Camera-type eye (tissue), 1 donor: Measurements from ENCODE around the gene RAB4A. TPM values are rescaled to one million over a fixed set of nuclear protein-coding genes. Genes with fewer than 3 reads are reported as not detected.

Source experiments
- total RNA-seq: library from RNA; depleted of rRNA; stranded (reverse); fragments of >200 nt; gene quantifications from one replicate; pipeline ENCODE4 v1.2.3, GENCODE V29; 2014

Gene RAB4A, protein sequence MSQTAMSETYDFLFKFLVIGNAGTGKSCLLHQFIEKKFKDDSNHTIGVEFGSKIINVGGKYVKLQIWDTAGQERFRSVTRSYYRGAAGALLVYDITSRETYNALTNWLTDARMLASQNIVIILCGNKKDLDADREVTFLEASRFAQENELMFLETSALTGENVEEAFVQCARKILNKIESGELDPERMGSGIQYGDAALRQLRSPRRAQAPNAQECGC
- 49.1 TPM for total RNA-seq

DNA sequence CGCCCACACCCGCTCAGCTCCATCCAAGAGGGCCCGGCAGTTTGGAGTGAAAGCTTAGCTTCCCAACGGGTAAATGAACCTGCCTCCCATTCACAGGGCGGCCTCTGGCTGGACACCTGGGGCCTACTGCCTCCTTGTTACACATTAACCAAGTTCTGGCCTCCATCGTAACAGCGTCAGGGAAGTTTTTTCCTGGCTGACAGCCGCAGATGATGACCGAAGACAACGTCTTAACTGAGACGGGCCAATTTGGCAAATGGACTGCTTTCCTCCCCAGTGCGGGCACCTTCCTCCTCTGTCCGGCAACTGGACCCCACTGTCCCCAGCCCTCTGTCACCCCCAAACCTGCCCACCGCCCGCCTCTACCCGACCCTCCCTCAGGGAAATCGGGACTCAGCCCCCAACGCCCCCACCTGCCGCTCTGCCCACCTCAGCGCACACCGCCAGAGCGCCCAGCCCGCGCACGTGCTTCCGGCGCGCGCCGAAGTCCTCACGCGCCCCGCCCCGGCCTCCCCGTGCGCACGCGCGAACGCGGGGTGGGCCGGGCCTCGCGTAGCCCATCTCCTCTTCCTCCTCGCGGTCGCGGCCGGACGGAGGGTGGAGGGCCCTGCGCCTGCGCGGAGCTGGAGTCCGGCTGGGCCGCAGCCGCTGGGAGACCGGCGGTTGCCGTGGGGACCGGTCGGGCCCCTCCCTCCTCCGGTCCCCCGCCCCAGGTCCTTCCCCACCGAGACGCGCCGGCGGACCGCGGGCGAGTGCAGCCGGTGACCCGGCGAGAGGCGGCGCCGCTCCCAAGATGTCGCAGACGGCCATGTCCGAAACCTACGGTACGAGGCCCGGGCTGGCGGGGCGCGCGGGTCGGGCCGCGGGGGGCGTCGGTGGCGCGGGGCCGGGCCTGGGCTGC is at the start of gene RAB4A:
TSS of gene RAB4A (plus strand) at position 565 of the 901 bp plus-strand sequence. CDS start at position 794, 229 bp downstream.

DNA sequence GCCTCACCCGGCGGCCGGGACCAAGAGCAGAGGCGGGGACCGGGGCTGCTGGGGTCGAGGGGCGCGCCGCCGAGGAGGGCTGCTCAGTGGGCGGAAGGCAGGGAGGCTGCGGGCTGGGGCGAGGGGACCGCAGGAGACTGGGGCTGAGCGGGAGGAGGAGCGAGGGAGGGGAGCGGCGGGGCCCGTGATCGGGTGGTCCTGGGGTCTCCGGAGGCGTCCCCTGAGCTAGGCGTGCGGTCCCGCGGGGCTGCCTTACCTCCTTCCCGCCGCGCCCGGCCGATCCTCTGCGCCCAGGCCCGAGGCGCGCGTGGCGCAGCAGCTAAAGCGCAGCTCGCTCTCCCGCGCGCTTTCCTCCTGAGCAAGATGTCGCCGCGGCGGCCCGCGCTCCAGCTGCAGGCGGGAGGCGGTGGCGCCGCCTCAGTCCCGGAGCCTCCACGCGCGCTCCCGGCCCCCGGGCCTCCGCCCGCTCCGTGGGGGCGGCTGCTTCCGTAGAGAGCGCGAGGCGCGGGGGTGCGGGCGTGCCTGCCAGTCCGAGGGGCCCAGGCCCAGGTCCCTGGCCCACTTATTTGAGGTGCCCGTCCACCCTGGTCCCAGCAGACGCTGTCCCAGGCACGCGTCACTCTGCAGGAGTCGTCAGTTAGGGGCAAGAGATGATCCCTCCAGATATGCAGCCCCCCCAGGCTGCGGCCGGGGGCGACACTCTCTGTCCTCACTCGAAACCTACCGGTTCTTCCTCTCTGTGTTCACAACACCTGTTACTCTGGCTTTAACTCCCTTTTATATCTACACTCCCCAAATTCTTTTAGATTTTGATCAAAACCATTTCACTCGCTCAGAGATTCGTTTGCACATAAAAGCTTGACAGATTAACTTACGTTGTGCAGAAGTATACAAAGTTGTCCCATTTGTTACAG is 72.0 kb downstream of the RAB4A start, which contains the start of gene CCSAP:
TSS of gene CCSAP (minus strand) at position 392 of the 914 bp plus-strand sequence. CDS start 582 bp downstream, outside the sequence.

Other genes with a start within 250 kb of the RAB4A start
- 42.7 TPM for gene CCSAP, start 71.9 kb downstream of the RAB4A start, total RNA-seq
- 82.8 TPM for gene ACTA1, start 163.0 kb downstream of the RAB4A start, total RNA-seq
- gene NUP133, start 237.2 kb downstream of the RAB4A start, total RNA-seq: 59.9 TPM